HG03039 (cell line): ENCODE results near the gene SYPL1.

Source experiments
- ATAC-seq: cut with Tn5 transposase; IDR thresholded peaks from one replicate; pipeline ENCODE4 v1.9.1; 2021; ENCODE audit warnings: mild to moderate bottlenecking, moderate library complexity; ENCODE audit not compliant: unreplicated experiment

SYPL1 gene

GRCh38 chr7:106054156-106054910 is 57.8 kb downstream of the SYPL1 start:
- no peak for ATAC-seq

DNA sequence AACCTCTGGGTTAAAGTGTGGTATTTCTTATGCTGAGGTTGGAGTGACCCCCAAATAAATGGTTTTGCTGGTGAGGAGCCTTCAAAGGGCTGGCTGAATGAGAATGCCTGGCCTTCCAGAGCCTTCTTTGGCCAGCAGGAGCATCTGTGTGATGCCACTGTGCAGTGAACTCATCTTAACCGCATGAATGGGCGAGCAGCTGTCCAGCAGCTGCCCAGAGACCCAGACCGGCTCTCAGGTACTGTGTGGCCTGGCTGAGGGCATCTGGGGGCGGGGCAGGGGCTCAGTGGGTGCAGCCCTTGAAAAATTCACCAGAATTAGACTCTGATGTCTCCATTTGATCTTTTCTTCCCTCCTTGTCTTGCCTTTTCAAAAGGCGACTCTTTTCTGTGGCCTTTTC is 59.0 kb downstream of the SYPL1 start:
- ATAC-seq = no peak

DNA sequence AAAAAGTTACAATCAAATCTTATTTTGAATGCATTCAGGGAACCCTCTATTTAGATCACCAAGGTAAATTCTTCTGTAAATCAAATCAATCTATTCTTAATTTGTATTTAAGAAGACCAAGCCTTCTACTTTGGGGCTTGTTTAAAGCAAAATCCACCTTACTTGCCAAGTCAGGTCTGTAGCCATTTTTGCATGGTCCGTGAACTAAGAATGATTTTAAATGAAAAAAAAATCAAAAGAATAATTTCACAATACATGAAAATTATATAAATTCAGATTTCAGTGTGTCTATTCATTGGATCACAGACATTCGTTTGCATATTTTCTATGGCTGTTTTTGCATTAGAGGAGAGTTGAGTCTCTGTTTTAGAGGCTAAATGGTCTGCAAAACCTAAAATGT is 59.4 kb downstream of the SYPL1 start:
- ATAC-seq = no peak

DNA sequence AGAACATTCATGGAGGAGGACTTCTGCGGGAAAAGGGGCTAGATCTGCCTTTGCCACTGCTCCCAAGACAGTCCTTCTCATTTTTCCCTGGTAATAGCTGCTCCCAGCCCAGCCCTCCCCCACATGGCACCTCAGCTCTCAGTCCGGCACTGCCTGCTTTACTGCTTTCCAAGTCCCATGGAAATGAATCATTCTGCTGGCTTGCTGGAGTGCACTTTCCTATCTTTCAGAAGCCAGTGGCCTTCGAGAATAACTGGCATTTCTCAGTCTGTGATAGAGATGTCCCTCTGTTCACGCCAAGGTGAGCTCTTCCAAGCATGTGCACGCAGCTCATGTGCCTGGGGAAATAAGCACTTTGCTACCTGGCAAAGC is 61.4 kb downstream of the SYPL1 start:
- ATAC-seq = no peak

GRCh38 chr7:106050002-106050745 is 61.9 kb downstream of the SYPL1 start:
- ATAC-seq = no peak

DNA sequence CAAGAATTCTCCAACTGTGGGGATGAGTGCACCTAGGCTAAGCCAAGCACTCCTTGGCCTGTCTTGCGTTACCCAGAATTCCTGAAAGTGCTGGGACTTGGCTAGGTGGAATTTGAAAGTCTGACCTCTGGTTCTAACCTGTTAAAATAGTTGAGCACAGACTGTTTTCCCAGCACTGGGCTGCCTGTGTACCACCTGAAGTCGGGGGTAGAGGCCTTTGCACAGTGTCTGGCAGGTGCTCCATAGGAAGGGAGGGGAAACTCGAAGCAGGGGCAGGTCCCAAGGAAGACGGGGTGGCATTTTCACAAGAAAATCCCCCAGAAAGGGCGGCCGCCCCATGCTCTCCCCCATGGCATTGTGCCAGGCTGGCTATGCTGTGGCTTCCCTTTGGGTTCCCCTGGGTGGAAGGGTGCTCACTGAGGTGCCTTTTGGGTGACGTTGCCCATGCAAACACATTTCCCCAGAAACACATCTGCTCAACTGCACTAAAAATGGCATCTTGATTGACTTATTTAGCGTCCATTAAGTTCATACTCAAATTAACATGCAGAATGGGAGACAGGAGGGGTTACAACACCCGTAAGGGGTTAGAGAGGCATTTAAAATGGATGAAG is 62.9 kb downstream of the SYPL1 start:
- no peak for ATAC-seq

- ATAC-seq = no peak
Observed at GRCh38 chr7:106048706-106049020, 63.4 kb downstream of the SYPL1 start.

- no peak for ATAC-seq
Observed at GRCh38 chr7:106047818-106048705, 64.0 kb downstream of the SYPL1 start.

DNA sequence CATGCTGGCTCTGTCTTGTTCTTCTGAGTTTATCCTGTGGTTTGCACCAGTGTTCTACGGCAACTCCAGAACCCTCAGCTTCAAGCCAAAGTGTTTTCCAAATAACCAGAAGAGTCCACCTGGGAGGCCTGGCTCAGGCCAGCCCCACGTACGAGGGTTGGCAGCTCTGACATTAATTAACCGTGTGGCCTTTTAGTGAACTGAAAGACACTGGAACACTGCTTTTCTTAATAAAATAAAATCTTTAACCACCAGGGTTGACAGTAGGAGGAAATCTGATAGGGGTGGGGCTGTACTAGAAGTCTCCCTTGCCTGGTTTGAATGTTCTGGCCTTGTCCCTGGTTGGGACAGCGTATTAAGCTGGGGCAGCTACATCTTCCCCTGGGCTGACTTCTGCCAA is 64.9 kb downstream of the SYPL1 start:
- ATAC-seq = no peak

GRCh38 chr7:106045586-106045985 is 66.5 kb downstream of the SYPL1 start:
- no peak for ATAC-seq

DNA sequence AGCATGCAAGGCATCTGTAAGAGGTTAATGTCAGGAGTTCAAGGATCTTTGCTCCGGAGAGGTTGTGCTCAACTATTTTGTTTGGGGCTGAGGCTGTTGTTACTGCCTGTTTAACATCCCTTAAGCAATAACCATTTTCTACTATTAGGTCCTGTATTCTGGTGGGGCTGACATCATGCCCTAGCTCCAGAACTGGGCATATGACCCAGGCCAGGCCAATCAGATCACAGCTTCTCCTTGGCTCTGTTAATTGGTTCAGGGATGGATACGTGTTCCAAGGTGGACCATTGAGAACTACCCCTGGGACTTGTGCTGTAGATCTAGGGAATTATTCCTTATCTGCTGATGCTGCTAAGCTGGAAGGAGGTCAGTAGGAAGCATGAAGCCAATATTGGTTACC is 67.0 kb downstream of the SYPL1 start:
- no peak for ATAC-seq

DNA sequence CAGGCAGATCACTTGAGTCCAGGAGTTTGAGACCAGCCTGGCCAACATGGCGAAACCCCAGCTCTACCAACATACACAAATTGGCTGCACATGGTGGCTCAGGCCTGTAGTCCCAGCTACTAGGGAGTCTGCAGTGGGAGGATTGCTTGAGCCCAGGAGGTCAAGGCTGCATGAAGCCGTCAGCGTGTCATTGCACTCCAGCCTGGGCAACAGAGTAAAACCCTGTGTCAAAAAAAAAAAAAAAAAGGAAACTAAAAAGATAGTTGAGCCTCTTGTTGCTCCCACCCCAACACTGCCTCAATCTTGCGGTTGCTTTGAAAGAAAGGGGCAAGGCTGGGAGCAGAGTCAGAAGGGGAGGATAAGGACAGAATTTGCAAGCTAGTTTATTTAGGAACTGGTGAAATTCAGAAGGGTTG is 69.9 kb downstream of the SYPL1 start:
- no peak for ATAC-seq

DNA sequence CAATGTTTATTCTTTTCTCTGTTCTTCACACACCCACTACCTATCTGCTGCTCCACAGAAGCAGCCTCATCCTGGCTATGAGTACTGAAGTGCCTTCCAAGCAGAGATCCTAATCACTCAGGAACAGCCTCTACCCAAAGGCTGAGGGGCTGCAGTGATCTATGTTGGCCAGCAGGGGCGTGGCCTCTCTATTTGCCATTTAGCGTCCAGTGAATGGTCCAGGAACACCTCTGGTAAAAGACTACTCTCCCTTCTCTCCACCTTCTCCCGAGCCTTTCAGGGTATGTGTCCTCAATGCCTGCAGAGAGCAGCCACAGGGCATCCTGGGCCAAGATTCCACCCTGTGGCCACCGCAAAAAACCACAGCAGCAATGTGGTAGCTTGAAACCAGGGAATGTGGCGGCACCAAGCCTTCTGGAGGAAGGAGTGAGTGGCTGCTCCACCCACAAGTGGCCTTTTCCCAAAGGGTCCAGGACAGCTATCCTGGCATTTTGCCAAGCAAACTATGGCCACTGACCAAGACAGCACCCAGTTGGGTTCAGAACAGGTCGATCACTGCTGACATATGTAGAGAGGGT is 70.9 kb downstream of the SYPL1 start:
- ATAC-seq = no peak
